Measurements from ENCODE around the gene DUS3L. TPM values are rescaled to one million over a fixed set of nuclear protein-coding genes. Genes with fewer than 3 reads are reported as not detected.
"Not testable (repeated sequence)": the region's sequence is repeated elsewhere in the genome, so short reads cannot be mapped to it uniquely, and the experiment has no call there.

Gene DUS3L
- total RNA-seq, 4 donors from 2014 or later = 36.0 to 107 (median 67.4) TPM

DNA sequence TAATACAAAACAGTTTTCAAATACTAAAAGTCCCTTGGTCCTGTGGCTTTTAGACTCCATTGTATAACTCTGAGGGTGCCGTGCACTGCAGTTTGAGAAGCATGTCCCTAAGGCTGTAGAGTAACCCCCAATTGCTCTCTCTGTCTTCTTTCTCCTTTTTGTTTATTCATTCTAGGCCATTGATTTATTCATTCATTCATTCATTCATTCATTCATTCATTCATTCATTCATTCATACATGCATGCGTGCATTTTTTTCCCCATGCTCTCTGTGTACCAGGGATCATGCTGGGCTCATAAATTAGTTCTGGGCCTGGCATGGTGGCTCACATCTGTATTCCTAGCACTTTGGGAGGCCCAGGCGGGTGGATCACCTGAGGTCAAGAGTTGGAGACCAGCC lies 25.7 kb downstream of the DUS3L start:
- no peak overlapping the region for H3K4me3 ChIP-seq (ENCODE audit: low read depth, poor library complexity, severe bottlenecking)
- DNase-seq (ENCODE audit: low spot score in 2 of 2) = no peak
- 89 to 98% methylated on average over 3 of the region's 3 CpGs for WGBS, 2 donors
- TF ChIP-seq, protein P1, sequence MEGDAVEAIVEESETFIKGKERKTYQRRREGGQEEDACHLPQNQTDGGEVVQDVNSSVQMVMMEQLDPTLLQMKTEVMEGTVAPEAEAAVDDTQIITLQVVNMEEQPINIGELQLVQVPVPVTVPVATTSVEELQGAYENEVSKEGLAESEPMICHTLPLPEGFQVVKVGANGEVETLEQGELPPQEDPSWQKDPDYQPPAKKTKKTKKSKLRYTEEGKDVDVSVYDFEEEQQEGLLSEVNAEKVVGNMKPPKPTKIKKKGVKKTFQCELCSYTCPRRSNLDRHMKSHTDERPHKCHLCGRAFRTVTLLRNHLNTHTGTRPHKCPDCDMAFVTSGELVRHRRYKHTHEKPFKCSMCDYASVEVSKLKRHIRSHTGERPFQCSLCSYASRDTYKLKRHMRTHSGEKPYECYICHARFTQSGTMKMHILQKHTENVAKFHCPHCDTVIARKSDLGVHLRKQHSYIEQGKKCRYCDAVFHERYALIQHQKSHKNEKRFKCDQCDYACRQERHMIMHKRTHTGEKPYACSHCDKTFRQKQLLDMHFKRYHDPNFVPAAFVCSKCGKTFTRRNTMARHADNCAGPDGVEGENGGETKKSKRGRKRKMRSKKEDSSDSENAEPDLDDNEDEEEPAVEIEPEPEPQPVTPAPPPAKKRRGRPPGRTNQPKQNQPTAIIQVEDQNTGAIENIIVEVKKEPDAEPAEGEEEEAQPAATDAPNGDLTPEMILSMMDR (IDR thresholded peaks at IDR 0.05) = no peak
- TF ChIP-seq POLR2A (IDR thresholded peaks at IDR 0.05) = no peak
- intact Hi-C loops (cut with DNase I; ENCODE audit: low total_unique reads) = no loop called here

DNA sequence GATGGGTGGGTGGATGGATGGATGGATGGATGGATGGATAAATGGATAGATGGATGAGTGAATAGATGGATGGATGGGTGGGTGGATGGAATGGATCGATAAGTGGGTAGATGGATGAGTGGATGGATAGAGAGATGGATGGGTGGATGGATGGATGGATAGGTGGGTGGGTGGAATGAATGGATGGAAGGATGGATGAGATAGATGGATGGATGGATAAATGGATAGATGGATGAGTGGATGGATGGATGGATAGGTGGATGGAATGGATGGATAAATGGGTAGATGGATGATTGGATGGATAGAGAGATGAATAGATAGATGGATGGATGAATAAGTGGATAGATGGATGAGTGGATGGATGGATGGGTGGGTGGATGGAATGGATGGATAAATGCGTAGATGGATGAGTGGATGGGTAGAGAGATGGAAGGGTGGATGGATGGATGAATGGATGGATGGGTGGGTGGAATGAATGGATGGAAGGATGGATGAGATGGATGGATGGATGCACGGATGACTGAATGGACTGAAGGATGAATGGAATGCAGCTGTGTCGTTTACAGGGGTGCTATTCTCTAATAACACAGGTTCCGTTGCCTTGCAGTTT lies 28.2 kb downstream of the DUS3L start:
- 88 to 92% methylated on average over 5 of the region's 5 CpGs for WGBS, 2 donors

GRCh38 chr19:5753743-5754142 lies 37.2 kb downstream of the DUS3L start:
- TF ChIP-seq, protein P1 (IDR thresholded peaks at IDR 0.05) = no peak
- TF ChIP-seq POLR2A (IDR thresholded peaks at IDR 0.05) = no peak
- 58 to 67% methylated on average over 6 of the region's 6 CpGs for WGBS, 2 donors
- intact Hi-C loops (cut with DNase I; ENCODE audit: low total_unique reads) = no loop called here
- no peak overlapping the region for H3K4me3 ChIP-seq (ENCODE audit: low read depth, poor library complexity, severe bottlenecking)
- DNase-seq (ENCODE audit: low spot score in 2 of 2) = no peak

More for the DNA sequence above, 28.2 kb downstream of the DUS3L start:
- intact Hi-C loops (cut with DNase I; ENCODE audit: low total_unique reads) = no loop called here
- H3K4me3 ChIP-seq (ENCODE audit: low read depth, poor library complexity, severe bottlenecking) = no peak overlapping the region
- TF ChIP-seq, protein P1 (IDR thresholded peaks at IDR 0.05) = peak in 1 of 3 donors; percentile 11
- TF ChIP-seq POLR2A (IDR thresholded peaks at IDR 0.05) = no peak
- DNase-seq (ENCODE audit: low spot score in 2 of 2) = no peak

GRCh38 chr19:5751709-5752108 lies 39.3 kb downstream of the DUS3L start:
- TF ChIP-seq, protein P1 (IDR thresholded peaks at IDR 0.05) = no peak
- TF ChIP-seq POLR2A (IDR thresholded peaks at IDR 0.05) = no peak
- intact Hi-C loops (cut with DNase I; ENCODE audit: low total_unique reads) = no loop called here
- no peak overlapping the region for H3K4me3 ChIP-seq (ENCODE audit: low read depth, poor library complexity, severe bottlenecking)
- WGBS, 2 donors = 81 to 82% methylated on average over 7 of the region's 7 CpGs
- DNase-seq (ENCODE audit: low spot score in 2 of 2) = no peak

- intact Hi-C loops (cut with DNase I; ENCODE audit: low total_unique reads) = no loop called here
- no peak for DNase-seq (ENCODE audit: low spot score in 2 of 2)
- no peak for TF ChIP-seq POLR2A (IDR thresholded peaks at IDR 0.05)
- TF ChIP-seq, protein P1 (IDR thresholded peaks at IDR 0.05) = no peak
- WGBS, 2 donors = 84 to 95% methylated on average over 5 of the region's 5 CpGs
- H3K4me3 ChIP-seq (ENCODE audit: low read depth, poor library complexity, severe bottlenecking) = no peak overlapping the region
These were observed 41.5 kb downstream of the DUS3L start for GRCh38 chr19:5749505-5749904.

DNA sequence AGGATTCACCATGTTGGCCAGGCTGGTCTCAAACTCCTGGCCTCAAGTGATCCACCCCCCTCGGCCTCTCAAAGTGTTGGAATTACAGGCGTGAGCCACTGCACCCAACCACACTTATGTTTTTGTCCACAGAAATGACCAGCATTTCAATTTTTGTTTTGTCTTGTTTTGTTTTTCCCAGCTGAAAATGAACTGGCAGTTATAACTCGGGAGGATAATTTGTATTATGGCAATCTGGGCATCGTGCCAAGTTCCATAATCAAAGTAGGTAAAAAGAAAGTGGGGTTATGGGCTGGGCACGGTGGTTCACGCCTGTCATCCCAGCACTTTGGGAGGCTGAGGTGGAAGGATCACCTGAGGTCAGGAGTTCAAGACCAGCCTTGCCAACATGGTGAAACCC lies 42.0 kb downstream of the DUS3L start:
- 35 to 42% methylated on average over 6 of the region's 6 CpGs for WGBS, 2 donors

DNA sequence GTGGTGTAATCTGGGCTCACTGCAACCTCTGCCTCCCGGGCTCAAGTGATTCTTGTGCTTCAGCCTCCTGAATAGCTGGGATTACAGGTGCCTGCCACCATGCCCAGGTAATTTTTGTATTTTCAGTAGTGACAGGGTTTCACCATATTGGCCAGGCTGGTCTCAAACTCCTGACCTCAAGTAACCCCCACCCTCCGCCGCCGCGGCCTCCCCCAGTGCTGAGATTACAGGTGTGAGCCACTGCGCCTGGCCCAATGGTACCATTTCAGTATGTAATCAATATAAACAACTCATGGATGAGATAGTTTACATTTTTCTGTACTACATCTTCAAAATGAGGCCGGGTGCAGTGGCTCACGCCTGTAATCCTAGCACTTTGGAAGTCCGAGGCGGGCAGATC lies 46.0 kb downstream of the DUS3L start:
- WGBS, 2 donors = 87 to 89% methylated on average over 9 to 10 of the region's 10 CpGs
- intact Hi-C loops (cut with DNase I; ENCODE audit: low total_unique reads); DNase-seq (ENCODE audit: low spot score in 2 of 2); H3K4me3 ChIP-seq (ENCODE audit: low read depth, poor library complexity, severe bottlenecking): not testable (repeated sequence)

More for the DNA sequence above, 42.0 kb downstream of the DUS3L start:
- DNase-seq (ENCODE audit: low spot score in 2 of 2); H3K4me3 ChIP-seq (ENCODE audit: low read depth, poor library complexity, severe bottlenecking); intact Hi-C loops (cut with DNase I; ENCODE audit: low total_unique reads): not testable (repeated sequence)
